Thyroid gland (tissue), 4 donors: ENCODE data around the gene SARNP. TPM values are rescaled to one million over a fixed set of nuclear protein-coding genes. Genes with fewer than 3 reads are reported as not detected.

Experiments
- DNase-seq, 2 donors: peaks; one replicate each; pipeline ENCODE4 v3.0.0-alpha.2; 2019
- H3K27ac ChIP-seq, 3 donors: fragments of 200-600 bp; sonication (generic); 1 replicate in 2 of 3; 2 replicates in 1 of 3; pipeline ENCODE4 v1.5.1; 2016 to 2019; ENCODE audit warnings: mild to moderate bottlenecking in 1 of 3, moderate library complexity in 1 of 3
- H3K27me3 ChIP-seq: fragments of 200-600 bp; sonication (generic); one replicate; pipeline ENCODE4 v1.5.1; 2019
- H3K36me3 ChIP-seq, 2 donors: fragments of 200-600 bp; sonication (generic); one replicate each; pipeline ENCODE4 v1.5.1; 2016 to 2019
- H3K4me1 ChIP-seq, 2 donors: fragments of 200-600 bp; sonication (generic); one replicate each; pipeline ENCODE4 v1.5.1; 2017 to 2019
- H3K4me3 ChIP-seq, 3 donors: fragments of 200-600 bp; sonication (generic); replicated peaks in 1 of 3; 1 replicate in 2 of 3; 2 replicates in 1 of 3; pipeline ENCODE4 v1.5.1; 2016; ENCODE audit warnings: mild to moderate bottlenecking in 1 of 3
- H3K9me3 ChIP-seq: fragments of 200-600 bp; sonication (generic); one replicate; pipeline ENCODE4 v1.5.1; 2017
- POLR2A ChIP-seq, 2 donors: fragments of 450-650 bp; IDR thresholded peaks; one replicate each; pipeline ENCODE4 v1.6.1; 2017; ENCODE audit warnings: antibody characterized with exemption in 2 of 2, mild to moderate bottlenecking in 2 of 2, moderate library complexity in 1 of 2
- WGBS, 2 donors: methylation state at CpG; one replicate each; pipeline ENCODE4 v1.1.5; 2017; 5-methylcytosine and 5-hydroxymethylcytosine counted together
- intact Hi-C: fragments of 100-400 bp; cut with DNase I; formaldehyde crosslinking; loops from one replicate; pipeline ENCODE4 v1.15.1; 2023
- total RNA-seq, 4 donors: library from RNA; depleted of rRNA; stranded (reverse); fragments of >200 nt; gene quantifications; one replicate each; pipeline ENCODE4 v1.2.3, GENCODE V29; 2016
- TF ChIP-seq, protein P1 (sequence below), 6 experiments: fragments of 200-600 bp in 3 of 6; fragments of 450-650 bp in 3 of 6; sonication (generic) in 3 of 6; IDR thresholded peaks; one replicate each; pipeline ENCODE4 v1.5.1; 2016 to 2019; ENCODE audit warnings: antibody characterized with exemption in 6 of 6, mild to moderate bottlenecking in 2 of 6, inconsistent platforms in 1 of 6, moderate library complexity in 1 of 6

SARNP gene
- total RNA-seq, 4 donors from 2014 or later, result 33.6 to 61.0 (median 52.3) TPM

DNA sequence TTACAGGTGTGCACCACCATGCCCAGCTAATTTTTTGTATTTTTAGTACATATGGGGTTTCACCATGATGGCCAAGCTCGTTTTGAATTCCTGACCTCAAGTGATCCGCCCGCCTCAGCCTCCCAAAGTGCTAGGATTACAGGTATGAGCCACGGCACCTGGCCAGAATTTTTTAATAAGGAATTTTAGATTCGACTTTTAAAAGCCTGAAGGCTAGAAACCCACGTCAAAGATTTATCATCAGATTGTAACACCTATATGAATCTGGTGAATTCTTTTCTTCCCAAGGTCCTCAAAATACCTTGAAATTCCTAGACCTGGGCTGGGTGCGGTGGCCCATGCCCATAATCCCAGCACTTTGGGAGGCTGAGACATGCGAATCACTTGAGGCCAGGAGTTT lies 43.9 kb upstream of the SARNP start:
- intact Hi-C loops, result no loop called here

DNA sequence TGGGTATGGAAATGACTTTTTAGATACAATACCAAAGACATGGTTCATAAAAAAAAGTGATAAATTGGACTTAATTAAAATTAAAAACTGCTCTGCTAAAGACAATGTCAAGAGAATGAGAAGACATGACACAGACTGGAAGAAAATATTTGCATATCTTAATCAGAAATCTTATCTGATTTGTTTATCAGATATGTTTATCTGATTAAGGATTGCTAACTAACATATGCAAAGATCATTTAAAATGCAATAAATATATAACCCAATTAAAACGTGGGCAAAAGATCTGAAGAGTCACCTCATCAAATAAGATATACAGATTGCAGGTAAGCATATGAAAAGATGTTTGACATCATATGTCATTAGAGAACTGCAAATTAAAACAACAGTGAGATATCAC lies 35.2 kb upstream of the SARNP start:
- Histone ChIP-seq H3K4me3 (no peak overlapping the region), H3K27me3 (no peaks in the 10 kb centered on the region), H3K36me3 (no peaks in the 10 kb centered on the region), H3K4me1 (peaks cover 11 to 19% of the 10 kb centered on the region in 2 donors), H3K9me3 (no peaks in the 10 kb centered on the region), H3K27ac (no peak overlapping the region)
- intact Hi-C loops, result no loop called here
- no peak for DNase-seq
- 61 to 68% methylated on average over 1 of the region's 1 CpG for WGBS, 2 donors
- no peak for TF ChIP-seq POLR2A (IDR thresholded peaks at IDR 0.05)
- TF ChIP-seq, protein P1, sequence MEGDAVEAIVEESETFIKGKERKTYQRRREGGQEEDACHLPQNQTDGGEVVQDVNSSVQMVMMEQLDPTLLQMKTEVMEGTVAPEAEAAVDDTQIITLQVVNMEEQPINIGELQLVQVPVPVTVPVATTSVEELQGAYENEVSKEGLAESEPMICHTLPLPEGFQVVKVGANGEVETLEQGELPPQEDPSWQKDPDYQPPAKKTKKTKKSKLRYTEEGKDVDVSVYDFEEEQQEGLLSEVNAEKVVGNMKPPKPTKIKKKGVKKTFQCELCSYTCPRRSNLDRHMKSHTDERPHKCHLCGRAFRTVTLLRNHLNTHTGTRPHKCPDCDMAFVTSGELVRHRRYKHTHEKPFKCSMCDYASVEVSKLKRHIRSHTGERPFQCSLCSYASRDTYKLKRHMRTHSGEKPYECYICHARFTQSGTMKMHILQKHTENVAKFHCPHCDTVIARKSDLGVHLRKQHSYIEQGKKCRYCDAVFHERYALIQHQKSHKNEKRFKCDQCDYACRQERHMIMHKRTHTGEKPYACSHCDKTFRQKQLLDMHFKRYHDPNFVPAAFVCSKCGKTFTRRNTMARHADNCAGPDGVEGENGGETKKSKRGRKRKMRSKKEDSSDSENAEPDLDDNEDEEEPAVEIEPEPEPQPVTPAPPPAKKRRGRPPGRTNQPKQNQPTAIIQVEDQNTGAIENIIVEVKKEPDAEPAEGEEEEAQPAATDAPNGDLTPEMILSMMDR (IDR thresholded peaks at IDR 0.05), result no peak

More for the DNA sequence above, 43.9 kb upstream of the SARNP start:
- no peak for TF ChIP-seq POLR2A (IDR thresholded peaks at IDR 0.05)
- TF ChIP-seq, protein P1 (IDR thresholded peaks at IDR 0.05), result no peak
- Histone ChIP-seq H3K27ac (no peak overlapping the region), H3K27me3 (no peaks in the 10 kb centered on the region), H3K4me3 (no peak overlapping the region), H3K4me1 (no peaks in the 10 kb centered on the region), H3K9me3 (no peaks in the 10 kb centered on the region), H3K36me3 (no peaks in the 10 kb centered on the region)
- WGBS, 2 donors, result 93 to 95% methylated on average over 8 of the region's 8 CpGs
- no peak for DNase-seq

DNA sequence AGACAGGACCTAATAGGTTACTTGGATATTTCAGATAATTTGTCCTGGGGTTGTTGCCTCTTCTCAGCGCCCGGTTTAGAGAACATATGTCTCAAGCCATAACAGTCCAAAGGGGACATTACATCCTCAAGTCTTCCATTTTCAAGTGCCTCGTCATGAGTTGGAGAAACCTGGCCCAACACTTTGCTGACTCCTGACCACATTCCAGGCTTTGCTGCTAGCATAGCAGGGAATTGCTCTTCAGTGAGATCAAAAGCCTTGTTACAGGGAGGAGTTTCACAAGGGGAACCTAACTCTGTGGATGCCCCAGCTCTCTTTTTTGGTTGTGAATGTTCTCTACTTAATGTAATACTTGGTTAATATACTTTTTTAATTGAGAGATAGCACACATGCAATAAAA lies 33.4 kb upstream of the SARNP start:
- H3K27me3 ChIP-seq, result no peaks in the 10 kb centered on the region
- H3K27ac ChIP-seq, result peak overlapping the region; percentile 25 to 78 (median 67)
- no peaks in the 10 kb centered on the region for H3K9me3 ChIP-seq
- intact Hi-C loops, result no loop called here
- H3K36me3 ChIP-seq, result no peaks in the 10 kb centered on the region
- H3K4me3 ChIP-seq, result no peak overlapping the region
- DNase-seq, result peak; percentile 36 to 49
- peaks cover 16 to 30% of the 10 kb centered on the region in 2 donors for H3K4me1 ChIP-seq
- TF ChIP-seq, protein P1 (IDR thresholded peaks at IDR 0.05), result no peak
- TF ChIP-seq POLR2A (IDR thresholded peaks at IDR 0.05), result no peak
- 60 to 66% methylated on average over 3 of the region's 3 CpGs for WGBS, 2 donors

DNA sequence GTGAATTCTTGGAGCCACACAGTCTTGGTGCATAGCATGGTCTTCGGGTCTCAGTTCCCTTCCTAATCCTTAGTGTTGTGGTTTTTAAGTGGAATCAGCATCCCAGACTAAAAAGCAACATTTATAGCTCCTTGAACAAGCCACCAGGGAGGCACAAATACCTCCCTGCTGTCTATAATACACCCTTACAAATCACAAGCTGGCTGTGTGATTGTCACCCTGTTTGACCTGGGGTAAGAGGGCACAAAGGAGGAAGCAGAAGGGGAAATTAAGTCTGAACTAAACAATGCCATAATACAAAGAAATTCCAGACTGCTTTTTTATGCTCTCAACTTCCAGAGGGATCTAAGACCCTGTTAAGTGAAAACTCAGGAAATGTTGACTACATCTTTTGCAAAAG lies 32.9 kb upstream of the SARNP start:
- DNase-seq, result no peak
- TF ChIP-seq POLR2A (IDR thresholded peaks at IDR 0.05), result no peak
- TF ChIP-seq, protein P1 (IDR thresholded peaks at IDR 0.05), result no peak
- peak overlapping the region; percentile 25 to 78 (median 67) for H3K27ac ChIP-seq
- WGBS, 2 donors, result 0 to 28% methylated on average over 1 of the region's 1 CpG
- H3K9me3 ChIP-seq, result no peaks in the 10 kb centered on the region
- H3K27me3 ChIP-seq, result no peaks in the 10 kb centered on the region
- H3K4me1 ChIP-seq, result peaks cover 16 to 30% of the 10 kb centered on the region in 2 donors
- no peaks in the 10 kb centered on the region for H3K36me3 ChIP-seq
- no peak overlapping the region for H3K4me3 ChIP-seq
- intact Hi-C loops, result no loop called here

DNA sequence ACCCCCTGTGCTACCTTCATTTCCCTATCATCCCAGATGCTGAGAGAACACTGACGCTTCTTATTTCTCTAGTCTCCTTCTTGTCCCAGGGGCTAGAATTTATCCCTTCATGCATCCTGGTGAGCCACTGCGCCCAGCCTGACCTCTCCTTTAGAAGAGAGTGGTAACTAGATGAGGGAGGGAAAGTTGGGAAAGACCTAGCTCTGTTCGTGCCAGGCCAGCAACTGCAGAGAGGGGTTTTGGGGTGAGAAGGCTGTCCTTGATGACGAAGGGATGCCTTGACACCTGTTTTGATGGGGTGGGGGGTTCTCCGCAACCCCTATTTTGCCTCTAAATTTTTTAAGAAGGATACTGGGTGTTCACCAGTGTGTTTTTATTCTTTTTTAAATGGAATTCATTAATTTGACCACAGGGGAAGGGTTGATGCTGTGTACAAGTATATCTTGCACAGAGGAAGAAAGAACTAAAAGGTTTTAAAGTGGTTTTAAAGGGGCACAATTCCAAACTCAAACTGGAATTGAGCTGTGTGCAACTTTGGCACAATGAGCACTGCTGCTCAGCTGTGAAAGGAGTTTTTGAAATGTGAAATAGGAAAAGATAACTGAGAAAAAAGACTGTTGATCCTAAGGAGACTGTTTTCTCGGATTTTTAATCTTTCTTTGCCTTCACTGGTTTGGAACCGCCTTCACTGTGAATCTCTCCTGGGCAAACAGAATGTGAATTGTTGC lies 32.3 kb upstream of the SARNP start:
- Histone ChIP-seq H3K27ac (peak overlapping the region in 2 of 3 donors; percentile 67 to 78), H3K4me1 (peaks cover 16 to 30% of the 10 kb centered on the region in 2 donors), H3K36me3 (no peaks in the 10 kb centered on the region), H3K27me3 (no peaks in the 10 kb centered on the region), H3K4me3 (no peak overlapping the region), H3K9me3 (no peaks in the 10 kb centered on the region)
- intact Hi-C loops, result no loop called here
- DNase-seq, result no peak
- TF ChIP-seq, protein P1 (IDR thresholded peaks at IDR 0.05), result no peak
- TF ChIP-seq POLR2A (IDR thresholded peaks at IDR 0.05), result no peak
- 64 to 65% methylated on average over 7 of the region's 7 CpGs for WGBS, 2 donors
